ENCODE measurements around the gene BTBD8. TPM values are rescaled to one million over a fixed set of nuclear protein-coding genes. Genes with fewer than 3 reads are reported as not detected.

The BTBD8 gene
- total and polyA plus RNA-seq, 4 donors = 0.50 to 8.3 (median 3.6) TPM

GRCh38 chr1:92154934-92155333, 74.8 kb downstream of the BTBD8 start:
- Histone ChIP-seq H3K27ac (ENCODE audit: low read depth in 1 of 2, low read length in 2 of 2) (no peak overlapping the region), H3K9me3 (ENCODE audit: control insufficient read depth, low read length) (peaks cover 5% of the 10 kb centered on the region), H3K4me3 (ENCODE audit: low read length in 2 of 2) (no peak overlapping the region), H3K4me1 (ENCODE audit: control insufficient read depth in 1 of 2, insufficient read depth in 2 of 2, low read length in 2 of 2) (no peaks in the 10 kb centered on the region), H3K27me3 (ENCODE audit: control insufficient read depth in 1 of 2, insufficient read depth in 2 of 2, low read length in 1 of 2) (no peaks in the 10 kb centered on the region), H3K36me3 (ENCODE audit: control insufficient read depth in 1 of 2, insufficient read depth in 2 of 2, low read length in 1 of 2) (peaks cover 0 to 2% of the 10 kb centered on the region in 2 donors)
- no peak for DNase-seq
- intact Hi-C loops (cut with DNase I) = no loop called here
- no peak for ATAC-seq (ENCODE audit: low FRiP score)
- 94 to 96% methylated on average over 2 of the region's 2 CpGs for WGBS, 2 donors

- Histone ChIP-seq H3K4me1 (ENCODE audit: control insufficient read depth in 1 of 2, insufficient read depth in 2 of 2, low read length in 2 of 2) (no peaks in the 10 kb centered on the region), H3K27me3 (ENCODE audit: control insufficient read depth in 1 of 2, insufficient read depth in 2 of 2, low read length in 1 of 2) (no peaks in the 10 kb centered on the region), H3K9me3 (ENCODE audit: control insufficient read depth, low read length) (peaks cover 5% of the 10 kb centered on the region), H3K36me3 (ENCODE audit: control insufficient read depth in 1 of 2, insufficient read depth in 2 of 2, low read length in 1 of 2) (peaks cover 2 to 3% of the 10 kb centered on the region in 2 donors), H3K4me3 (ENCODE audit: low read length in 2 of 2) (no peak overlapping the region), H3K27ac (ENCODE audit: low read depth in 1 of 2, low read length in 2 of 2) (no peak overlapping the region)
- DNase-seq (no peak), ATAC-seq (ENCODE audit: low FRiP score) (no peak)
- intact Hi-C loops (cut with DNase I) = no loop called here
- 75 to 77% methylated on average over 3 of the region's 3 CpGs for WGBS, 2 donors
Observed at GRCh38 chr1:92159593-92159992, 79.4 kb downstream of the BTBD8 start.

DNA sequence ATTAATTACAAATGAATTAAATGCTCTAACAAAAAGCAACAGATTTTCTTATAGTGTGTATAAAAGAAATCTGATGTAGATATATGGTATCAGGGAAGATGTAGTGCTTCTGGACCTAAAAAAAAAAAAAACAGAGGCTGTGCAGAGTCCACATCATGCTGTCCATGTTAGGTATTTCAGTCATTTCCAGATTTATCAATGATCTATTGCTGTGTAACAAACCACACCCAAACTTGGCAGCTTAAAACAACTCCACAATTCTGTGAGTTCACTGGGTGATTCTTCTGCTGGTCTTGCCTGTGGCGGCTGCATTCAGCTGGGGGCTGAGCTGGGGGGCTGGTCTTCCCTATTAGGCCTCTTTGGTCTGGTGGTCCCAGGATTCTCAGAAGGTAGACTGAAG, 85.2 kb downstream of the BTBD8 start:
- Histone ChIP-seq H3K27ac (ENCODE audit: low read depth in 1 of 2, low read length in 2 of 2) (no peak overlapping the region), H3K4me3 (ENCODE audit: low read length in 2 of 2) (no peak overlapping the region), H3K4me1 (ENCODE audit: control insufficient read depth in 1 of 2, insufficient read depth in 2 of 2, low read length in 2 of 2) (no peaks in the 10 kb centered on the region), H3K36me3 (ENCODE audit: control insufficient read depth in 1 of 2, insufficient read depth in 2 of 2, low read length in 1 of 2) (peaks cover 2 to 3% of the 10 kb centered on the region in 2 donors), H3K27me3 (ENCODE audit: control insufficient read depth in 1 of 2, insufficient read depth in 2 of 2, low read length in 1 of 2) (no peaks in the 10 kb centered on the region), H3K9me3 (ENCODE audit: control insufficient read depth, low read length) (peaks cover 3% of the 10 kb centered on the region)
- intact Hi-C loops (cut with DNase I) = no loop called here
- no peak for DNase-seq
- WGBS, 2 donors = 88 to 95% methylated on average over 1 of the region's 1 CpG
- no peak for ATAC-seq (ENCODE audit: low FRiP score)

DNA sequence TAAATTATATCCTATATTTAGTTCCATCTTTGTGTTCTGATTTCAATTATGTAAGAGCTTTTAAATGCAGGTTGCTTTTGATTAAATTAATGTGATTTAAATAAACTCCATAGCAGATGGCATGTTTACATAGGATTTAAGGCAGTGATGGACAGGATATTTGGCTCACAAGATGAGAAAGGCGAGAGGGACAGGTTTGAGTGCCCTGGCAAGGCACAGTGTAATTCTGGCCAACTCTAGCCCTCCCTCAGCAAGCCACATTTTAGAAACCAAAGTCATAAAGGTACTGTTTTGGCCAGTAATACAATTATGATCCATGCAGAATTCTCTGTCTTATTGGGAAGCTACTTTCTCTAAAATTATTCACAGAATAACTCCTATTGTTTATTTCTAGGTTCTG, 87.0 kb downstream of the BTBD8 start:
- no peaks in the 10 kb centered on the region for H3K9me3 ChIP-seq (ENCODE audit: control insufficient read depth, low read length)
- peaks cover under 1 to 2% of the 10 kb centered on the region in 2 donors for H3K36me3 ChIP-seq (ENCODE audit: control insufficient read depth in 1 of 2, insufficient read depth in 2 of 2, low read length in 1 of 2)
- H3K27ac ChIP-seq (ENCODE audit: low read depth in 1 of 2, low read length in 2 of 2) = no peak overlapping the region
- no peaks in the 10 kb centered on the region for H3K4me1 ChIP-seq (ENCODE audit: control insufficient read depth in 1 of 2, insufficient read depth in 2 of 2, low read length in 2 of 2)
- ATAC-seq (ENCODE audit: low FRiP score) (no peak), DNase-seq (no peak)
- WGBS, 2 donors = 70 to 82% methylated on average over 1 of the region's 1 CpG
- no peak overlapping the region for H3K4me3 ChIP-seq (ENCODE audit: low read length in 2 of 2)
- no peaks in the 10 kb centered on the region for H3K27me3 ChIP-seq (ENCODE audit: control insufficient read depth in 1 of 2, insufficient read depth in 2 of 2, low read length in 1 of 2)
- intact Hi-C loops (cut with DNase I) = no loop called here

DNA sequence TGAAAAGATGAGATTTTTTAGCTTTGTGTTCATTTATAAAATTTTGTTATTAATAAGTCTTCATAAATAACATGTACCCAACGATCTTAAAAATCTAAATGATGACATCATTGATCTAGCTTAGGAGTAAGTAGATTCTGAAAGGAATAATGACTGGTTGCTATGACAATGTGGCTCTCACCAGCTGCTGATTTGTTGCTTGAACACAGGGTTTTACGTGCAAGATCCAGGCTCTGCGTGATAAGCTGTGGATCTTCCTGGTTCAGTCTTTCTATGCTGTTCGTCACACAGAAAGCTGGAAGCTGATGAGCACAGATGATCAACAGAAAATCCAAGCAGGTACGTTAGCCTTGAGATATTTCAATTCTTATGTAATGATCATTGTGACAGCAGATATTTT, 88.5 kb downstream of the BTBD8 start:
- ATAC-seq (ENCODE audit: low FRiP score) = no peak
- no peaks in the 10 kb centered on the region for H3K36me3 ChIP-seq (ENCODE audit: control insufficient read depth in 1 of 2, insufficient read depth in 2 of 2, low read length in 1 of 2)
- H3K4me3 ChIP-seq (ENCODE audit: low read length in 2 of 2) = no peak overlapping the region
- no peak for DNase-seq
- intact Hi-C loops (cut with DNase I) = no loop called here
- 70 to 74% methylated on average over 5 of the region's 5 CpGs for WGBS, 2 donors
- no peaks in the 10 kb centered on the region for H3K9me3 ChIP-seq (ENCODE audit: control insufficient read depth, low read length)
- no peak overlapping the region for H3K27ac ChIP-seq (ENCODE audit: low read depth in 1 of 2, low read length in 2 of 2)
- no peaks in the 10 kb centered on the region for H3K27me3 ChIP-seq (ENCODE audit: control insufficient read depth in 1 of 2, insufficient read depth in 2 of 2, low read length in 1 of 2)
- H3K4me1 ChIP-seq (ENCODE audit: control insufficient read depth in 1 of 2, insufficient read depth in 2 of 2, low read length in 2 of 2) = no peaks in the 10 kb centered on the region

DNA sequence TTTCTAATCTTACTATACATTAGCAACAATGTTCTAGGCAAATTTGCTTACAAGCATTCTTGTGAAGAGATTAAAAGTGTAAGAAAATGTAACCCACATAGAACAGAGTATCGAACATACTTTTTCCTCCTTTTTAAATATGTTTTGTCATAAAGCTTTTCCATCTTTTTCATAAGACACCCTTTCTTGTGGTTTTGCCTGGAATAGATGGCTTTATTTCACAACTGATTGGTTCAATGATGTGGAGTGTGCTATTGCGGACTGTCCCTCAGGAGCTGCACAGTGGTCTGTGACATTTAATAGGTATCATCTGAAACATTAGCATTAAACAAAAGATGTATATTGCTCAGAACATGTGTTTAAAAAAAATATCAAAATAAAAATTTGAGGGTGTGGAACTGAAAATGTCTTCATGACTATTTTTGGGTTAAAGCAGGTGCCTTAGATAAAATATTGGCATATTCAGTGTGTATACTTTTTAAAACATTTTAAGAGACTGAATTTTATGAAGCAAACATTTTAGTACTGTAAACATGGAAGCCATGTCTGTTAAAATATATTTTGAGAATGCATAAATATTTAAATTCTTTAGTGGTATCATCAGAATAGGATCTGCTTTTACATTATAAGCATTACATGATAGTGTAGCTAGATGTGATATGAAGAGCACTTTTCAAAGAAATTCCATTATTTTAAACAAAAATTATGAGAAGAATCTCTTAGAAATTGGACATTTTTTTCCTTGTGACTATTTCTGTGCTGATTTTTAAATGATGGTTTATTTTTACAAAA, 89.3 kb downstream of the BTBD8 start:
- no peak for ATAC-seq (ENCODE audit: low FRiP score)
- 92 to 97% methylated on average over 2 of the region's 2 CpGs for WGBS, 2 donors
- H3K36me3 ChIP-seq (ENCODE audit: control insufficient read depth in 1 of 2, insufficient read depth in 2 of 2, low read length in 1 of 2) = no peaks in the 10 kb centered on the region
- intact Hi-C loops (cut with DNase I) = no loop called here
- no peaks in the 10 kb centered on the region for H3K27me3 ChIP-seq (ENCODE audit: control insufficient read depth in 1 of 2, insufficient read depth in 2 of 2, low read length in 1 of 2)
- no peak overlapping the region for H3K4me3 ChIP-seq (ENCODE audit: low read length in 2 of 2)
- DNase-seq = no peak
- no peaks in the 10 kb centered on the region for H3K9me3 ChIP-seq (ENCODE audit: control insufficient read depth, low read length)
- H3K27ac ChIP-seq (ENCODE audit: low read depth in 1 of 2, low read length in 2 of 2) = no peak overlapping the region
- H3K4me1 ChIP-seq (ENCODE audit: control insufficient read depth in 1 of 2, insufficient read depth in 2 of 2, low read length in 2 of 2) = no peaks in the 10 kb centered on the region

DNA sequence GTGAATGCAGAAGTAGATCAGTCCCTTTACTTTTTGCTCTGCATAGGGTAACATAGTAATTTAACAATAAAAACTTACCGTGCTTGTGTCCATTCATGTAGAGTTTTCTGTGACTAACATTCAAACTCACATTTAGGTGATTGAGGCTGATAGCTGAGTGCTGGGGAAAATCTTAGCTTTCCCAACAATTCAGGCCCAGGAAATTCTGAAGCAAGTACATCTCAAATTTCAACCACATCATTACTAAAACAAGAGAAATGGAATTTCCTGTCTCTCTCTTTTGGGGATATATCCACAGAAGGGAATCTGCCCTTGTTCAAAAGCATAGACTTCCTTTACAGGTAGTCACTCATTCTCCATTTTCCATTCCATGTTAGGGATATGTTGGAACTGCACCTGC, 104.5 kb downstream of the BTBD8 start:
- ATAC-seq (ENCODE audit: low FRiP score) = no peak
- intact Hi-C loops (cut with DNase I) = no loop called here
- H3K9me3 ChIP-seq (ENCODE audit: control insufficient read depth, low read length) = no peaks in the 10 kb centered on the region

DNA sequence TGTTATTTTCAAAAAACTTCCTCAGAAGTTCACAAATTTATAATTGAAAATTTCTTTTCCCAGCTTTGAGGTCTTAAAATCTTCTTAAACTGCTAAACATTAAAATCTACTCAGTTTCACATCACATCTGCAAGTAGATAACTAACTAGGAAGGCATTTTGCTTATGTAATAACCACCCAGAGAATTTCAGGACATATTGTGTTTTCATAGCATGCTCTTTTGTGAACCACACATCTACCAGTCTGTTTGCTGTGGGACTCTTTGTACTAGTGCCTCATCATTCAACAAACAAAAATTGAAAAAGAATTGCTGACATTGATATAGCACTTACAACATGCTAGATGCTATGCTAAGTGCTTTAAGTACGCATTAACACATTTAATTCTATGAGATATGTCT, 105.9 kb downstream of the BTBD8 start:
- peaks cover 0 to 2% of the 10 kb centered on the region in 2 donors for H3K27me3 ChIP-seq (ENCODE audit: control insufficient read depth in 1 of 2, insufficient read depth in 2 of 2, low read length in 1 of 2)
- H3K36me3 ChIP-seq (ENCODE audit: control insufficient read depth in 1 of 2, insufficient read depth in 2 of 2, low read length in 1 of 2) = peaks cover 0 to 1% of the 10 kb centered on the region in 2 donors
- no peak overlapping the region for H3K27ac ChIP-seq (ENCODE audit: low read depth in 1 of 2, low read length in 2 of 2)
- ATAC-seq (ENCODE audit: low FRiP score) = no peak
- no peak for DNase-seq
- no peak overlapping the region for H3K4me3 ChIP-seq (ENCODE audit: low read length in 2 of 2)
- WGBS, 2 donors = 86 to 90% methylated on average over 1 of the region's 1 CpG
- intact Hi-C loops (cut with DNase I) = no loop called here
- no peaks in the 10 kb centered on the region for H3K9me3 ChIP-seq (ENCODE audit: control insufficient read depth, low read length)
- H3K4me1 ChIP-seq (ENCODE audit: control insufficient read depth in 1 of 2, insufficient read depth in 2 of 2, low read length in 2 of 2) = no peaks in the 10 kb centered on the region

More for the DNA sequence above, 104.5 kb downstream of the BTBD8 start:
- WGBS, 2 donors = 74 to 80% methylated on average over 1 of the region's 1 CpG
- Histone ChIP-seq H3K4me3 (ENCODE audit: low read length in 2 of 2) (no peak overlapping the region), H3K27me3 (ENCODE audit: control insufficient read depth in 1 of 2, insufficient read depth in 2 of 2, low read length in 1 of 2) (no peaks in the 10 kb centered on the region), H3K4me1 (ENCODE audit: control insufficient read depth in 1 of 2, insufficient read depth in 2 of 2, low read length in 2 of 2) (no peaks in the 10 kb centered on the region), H3K27ac (ENCODE audit: low read depth in 1 of 2, low read length in 2 of 2) (no peak overlapping the region), H3K36me3 (ENCODE audit: control insufficient read depth in 1 of 2, insufficient read depth in 2 of 2, low read length in 1 of 2) (peaks cover 0 to 1% of the 10 kb centered on the region in 2 donors)
- DNase-seq = no peak

Data from aorta (tissue), 5 donors.